Measurements from ENCODE around the gene KCNJ12.
"Not testable (repeated sequence)": the region's sequence is repeated elsewhere in the genome, so short reads cannot be mapped to it uniquely, and the experiment has no call there.

The KCNJ12 gene

GRCh38 chr17:21429921-21430628 is 53.9 kb downstream of the KCNJ12 start:
- not testable (repeated sequence) for H3K4me1 ChIP-seq (ENCODE audit: control insufficient read depth in 1 of 2, insufficient read depth in 2 of 2, low read length in 2 of 2); H3K27me3 ChIP-seq (ENCODE audit: control insufficient read depth in 1 of 2, insufficient read depth in 2 of 2, low read length in 2 of 2); H3K27ac ChIP-seq (ENCODE audit: low read depth, low read length); H3K36me3 ChIP-seq (ENCODE audit: control insufficient read depth in 1 of 2, insufficient read depth in 2 of 2, low read length in 2 of 2); H3K9me3 ChIP-seq (ENCODE audit: control insufficient read depth in 1 of 2, low read length in 2 of 2); H3K9ac ChIP-seq (ENCODE audit: low read depth in 1 of 2, low read length in 2 of 2); H3K4me3 ChIP-seq (ENCODE audit: low read depth in 1 of 2, low read length in 2 of 2)

- not testable (repeated sequence) for H3K9ac ChIP-seq (ENCODE audit: low read depth in 1 of 2, low read length in 2 of 2); H3K36me3 ChIP-seq (ENCODE audit: control insufficient read depth in 1 of 2, insufficient read depth in 2 of 2, low read length in 2 of 2); H3K4me3 ChIP-seq (ENCODE audit: low read depth in 1 of 2, low read length in 2 of 2); H3K27ac ChIP-seq (ENCODE audit: low read depth, low read length); H3K4me1 ChIP-seq (ENCODE audit: control insufficient read depth in 1 of 2, insufficient read depth in 2 of 2, low read length in 2 of 2); H3K9me3 ChIP-seq (ENCODE audit: control insufficient read depth in 1 of 2, low read length in 2 of 2); H3K27me3 ChIP-seq (ENCODE audit: control insufficient read depth in 1 of 2, insufficient read depth in 2 of 2, low read length in 2 of 2)
Observed at GRCh38 chr17:21433971-21434370, 57.8 kb downstream of the KCNJ12 start.

- not testable (repeated sequence) for H3K36me3 ChIP-seq (ENCODE audit: control insufficient read depth in 1 of 2, insufficient read depth in 2 of 2, low read length in 2 of 2); H3K9me3 ChIP-seq (ENCODE audit: control insufficient read depth in 1 of 2, low read length in 2 of 2); H3K9ac ChIP-seq (ENCODE audit: low read depth in 1 of 2, low read length in 2 of 2); H3K27me3 ChIP-seq (ENCODE audit: control insufficient read depth in 1 of 2, insufficient read depth in 2 of 2, low read length in 2 of 2); H3K27ac ChIP-seq (ENCODE audit: low read depth, low read length); H3K4me3 ChIP-seq (ENCODE audit: low read depth in 1 of 2, low read length in 2 of 2); H3K4me1 ChIP-seq (ENCODE audit: control insufficient read depth in 1 of 2, insufficient read depth in 2 of 2, low read length in 2 of 2)
Observed at GRCh38 chr17:21434976-21435375, 58.8 kb downstream of the KCNJ12 start.

GRCh38 chr17:21436481-21436880 is 60.3 kb downstream of the KCNJ12 start:
- not testable (repeated sequence) for H3K4me3 ChIP-seq (ENCODE audit: low read depth in 1 of 2, low read length in 2 of 2); H3K27me3 ChIP-seq (ENCODE audit: control insufficient read depth in 1 of 2, insufficient read depth in 2 of 2, low read length in 2 of 2); H3K36me3 ChIP-seq (ENCODE audit: control insufficient read depth in 1 of 2, insufficient read depth in 2 of 2, low read length in 2 of 2); H3K4me1 ChIP-seq (ENCODE audit: control insufficient read depth in 1 of 2, insufficient read depth in 2 of 2, low read length in 2 of 2); H3K27ac ChIP-seq (ENCODE audit: low read depth, low read length); H3K9ac ChIP-seq (ENCODE audit: low read depth in 1 of 2, low read length in 2 of 2); H3K9me3 ChIP-seq (ENCODE audit: control insufficient read depth in 1 of 2, low read length in 2 of 2)

- H3K27me3 ChIP-seq (ENCODE audit: control insufficient read depth in 1 of 2, insufficient read depth in 2 of 2, low read length in 2 of 2); H3K27ac ChIP-seq (ENCODE audit: low read depth, low read length); H3K36me3 ChIP-seq (ENCODE audit: control insufficient read depth in 1 of 2, insufficient read depth in 2 of 2, low read length in 2 of 2); H3K4me3 ChIP-seq (ENCODE audit: low read depth in 1 of 2, low read length in 2 of 2); H3K9me3 ChIP-seq (ENCODE audit: control insufficient read depth in 1 of 2, low read length in 2 of 2); H3K4me1 ChIP-seq (ENCODE audit: control insufficient read depth in 1 of 2, insufficient read depth in 2 of 2, low read length in 2 of 2); H3K9ac ChIP-seq (ENCODE audit: low read depth in 1 of 2, low read length in 2 of 2): not testable (repeated sequence)
Observed at GRCh38 chr17:21436883-21437836, 61.0 kb downstream of the KCNJ12 start.

- not testable (repeated sequence) for H3K4me3 ChIP-seq (ENCODE audit: low read depth in 1 of 2, low read length in 2 of 2)
Observed at GRCh38 chr17:21438316-21439014, 62.3 kb downstream of the KCNJ12 start.

GRCh38 chr17:21439015-21439336 is 62.8 kb downstream of the KCNJ12 start:
- not testable (repeated sequence) for H3K4me3 ChIP-seq (ENCODE audit: low read depth in 1 of 2, low read length in 2 of 2); H3K4me1 ChIP-seq (ENCODE audit: control insufficient read depth in 1 of 2, insufficient read depth in 2 of 2, low read length in 2 of 2); H3K9me3 ChIP-seq (ENCODE audit: control insufficient read depth in 1 of 2, low read length in 2 of 2); H3K36me3 ChIP-seq (ENCODE audit: control insufficient read depth in 1 of 2, insufficient read depth in 2 of 2, low read length in 2 of 2); H3K27me3 ChIP-seq (ENCODE audit: control insufficient read depth in 1 of 2, insufficient read depth in 2 of 2, low read length in 2 of 2); H3K9ac ChIP-seq (ENCODE audit: low read depth in 1 of 2, low read length in 2 of 2); H3K27ac ChIP-seq (ENCODE audit: low read depth, low read length)

More at GRCh38 chr17:21438316-21439014, 62.3 kb downstream of the KCNJ12 start:
- not testable (repeated sequence) for H3K27me3 ChIP-seq (ENCODE audit: control insufficient read depth in 1 of 2, insufficient read depth in 2 of 2, low read length in 2 of 2); H3K36me3 ChIP-seq (ENCODE audit: control insufficient read depth in 1 of 2, insufficient read depth in 2 of 2, low read length in 2 of 2); H3K4me1 ChIP-seq (ENCODE audit: control insufficient read depth in 1 of 2, insufficient read depth in 2 of 2, low read length in 2 of 2); H3K9me3 ChIP-seq (ENCODE audit: control insufficient read depth in 1 of 2, low read length in 2 of 2); H3K27ac ChIP-seq (ENCODE audit: low read depth, low read length); H3K9ac ChIP-seq (ENCODE audit: low read depth in 1 of 2, low read length in 2 of 2)

GRCh38 chr17:21445091-21445650 is 69.0 kb downstream of the KCNJ12 start:
- Histone ChIP-seq H3K27ac (ENCODE audit: low read depth, low read length) (no peak overlapping the region), H3K4me1 (ENCODE audit: control insufficient read depth in 1 of 2, insufficient read depth in 2 of 2, low read length in 2 of 2) (no peaks in the 10 kb centered on the region), H3K36me3 (ENCODE audit: control insufficient read depth in 1 of 2, insufficient read depth in 2 of 2, low read length in 2 of 2) (no peaks in the 10 kb centered on the region), H3K27me3 (ENCODE audit: control insufficient read depth in 1 of 2, insufficient read depth in 2 of 2, low read length in 2 of 2) (no peaks in the 10 kb centered on the region), H3K4me3 (ENCODE audit: low read depth in 1 of 2, low read length in 2 of 2) (no peak overlapping the region), H3K9ac (ENCODE audit: low read depth in 1 of 2, low read length in 2 of 2) (no peak overlapping the region), H3K9me3 (ENCODE audit: control insufficient read depth in 1 of 2, low read length in 2 of 2) (no peaks in the 10 kb centered on the region)

GRCh38 chr17:21447552-21447951 is 71.4 kb downstream of the KCNJ12 start:
- not testable (repeated sequence) for H3K9me3 ChIP-seq (ENCODE audit: control insufficient read depth in 1 of 2, low read length in 2 of 2); H3K36me3 ChIP-seq (ENCODE audit: control insufficient read depth in 1 of 2, insufficient read depth in 2 of 2, low read length in 2 of 2); H3K27ac ChIP-seq (ENCODE audit: low read depth, low read length); H3K9ac ChIP-seq (ENCODE audit: low read depth in 1 of 2, low read length in 2 of 2); H3K27me3 ChIP-seq (ENCODE audit: control insufficient read depth in 1 of 2, insufficient read depth in 2 of 2, low read length in 2 of 2); H3K4me3 ChIP-seq (ENCODE audit: low read depth in 1 of 2, low read length in 2 of 2); H3K4me1 ChIP-seq (ENCODE audit: control insufficient read depth in 1 of 2, insufficient read depth in 2 of 2, low read length in 2 of 2)

GRCh38 chr17:21449891-21450290 is 73.7 kb downstream of the KCNJ12 start:
- H3K36me3 ChIP-seq (ENCODE audit: control insufficient read depth in 1 of 2, insufficient read depth in 2 of 2, low read length in 2 of 2); H3K27me3 ChIP-seq (ENCODE audit: control insufficient read depth in 1 of 2, insufficient read depth in 2 of 2, low read length in 2 of 2); H3K9me3 ChIP-seq (ENCODE audit: control insufficient read depth in 1 of 2, low read length in 2 of 2); H3K4me1 ChIP-seq (ENCODE audit: control insufficient read depth in 1 of 2, insufficient read depth in 2 of 2, low read length in 2 of 2); H3K9ac ChIP-seq (ENCODE audit: low read depth in 1 of 2, low read length in 2 of 2); H3K27ac ChIP-seq (ENCODE audit: low read depth, low read length); H3K4me3 ChIP-seq (ENCODE audit: low read depth in 1 of 2, low read length in 2 of 2): not testable (repeated sequence)

Data from duodenal mucosa (tissue), 2 donors.